Activated CD4-positive, alpha-beta T cell treated with anti-CD3 and anti-CD28 coated beads, Interleukin-2, Interleukin-6, amounts not matched to agents 100 ng/mL and 50 ng/mL, durations not matched to agents 16 hours and 8 hours (primary cell): Measurements from ENCODE around the gene ABR.

Experiments used
- DNase-seq: peaks from one replicate; pipeline ENCODE4 v3.0.0-alpha.2; 2020

The ABR gene

GRCh38 chr17:1043601-1044251, 136.1 kb downstream of the ABR start:
- no peak for DNase-seq

GRCh38 chr17:1042486-1042885, 137.3 kb downstream of the ABR start:
- no peak for DNase-seq

DNA sequence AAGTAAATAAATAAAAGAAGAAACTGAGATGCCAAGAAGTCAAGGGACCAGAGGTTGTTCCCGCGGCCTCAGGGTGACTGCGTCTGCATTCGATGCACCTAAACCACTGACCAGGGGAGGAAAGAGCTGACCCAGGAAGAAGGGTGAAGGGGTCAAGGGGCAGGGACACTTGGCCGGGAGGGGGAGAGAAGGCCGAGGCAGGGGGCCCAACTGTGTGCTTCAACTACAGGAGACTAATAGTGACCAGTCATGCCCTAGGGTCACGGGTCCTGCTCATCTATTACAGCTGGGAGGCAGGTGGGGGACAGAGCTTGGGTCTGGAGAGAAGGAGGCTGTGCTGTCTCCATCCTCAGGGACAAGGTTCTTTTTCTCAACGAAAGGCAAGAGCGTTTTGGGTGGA, 138.0 kb downstream of the ABR start:
- no peak for DNase-seq

GRCh38 chr17:1040216-1040600, 139.6 kb downstream of the ABR start:
- no peak for DNase-seq

- no peak for DNase-seq
Observed at GRCh38 chr17:1039511-1040215, 140.1 kb downstream of the ABR start.

DNA sequence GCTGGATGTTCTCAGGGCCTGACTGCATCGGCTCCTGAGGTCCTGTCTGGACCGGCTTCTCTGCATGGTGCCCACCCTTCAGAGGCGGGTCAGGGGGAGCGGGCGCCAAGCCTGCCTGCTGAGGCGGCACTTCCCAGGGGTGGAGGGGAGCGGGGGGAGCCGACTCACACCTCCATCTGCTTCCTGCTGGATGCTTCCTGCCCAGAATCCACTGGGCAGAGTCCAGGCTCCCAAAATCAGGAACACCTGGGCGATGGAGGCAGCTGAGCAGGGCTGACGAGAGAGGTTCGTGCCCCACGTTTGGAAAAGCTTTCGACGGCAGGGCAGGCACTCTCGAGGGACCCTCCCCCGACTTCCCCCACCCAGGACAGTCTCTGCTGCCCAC, 140.7 kb downstream of the ABR start:
- DNase-seq: no peak

GRCh38 chr17:1038459-1039122, 141.2 kb downstream of the ABR start:
- DNase-seq: no peak

- DNase-seq: no peak
Observed at GRCh38 chr17:1037238-1037879, 142.4 kb downstream of the ABR start.

- no peak for DNase-seq
Observed at GRCh38 chr17:1036845-1037237, 142.9 kb downstream of the ABR start.

DNA sequence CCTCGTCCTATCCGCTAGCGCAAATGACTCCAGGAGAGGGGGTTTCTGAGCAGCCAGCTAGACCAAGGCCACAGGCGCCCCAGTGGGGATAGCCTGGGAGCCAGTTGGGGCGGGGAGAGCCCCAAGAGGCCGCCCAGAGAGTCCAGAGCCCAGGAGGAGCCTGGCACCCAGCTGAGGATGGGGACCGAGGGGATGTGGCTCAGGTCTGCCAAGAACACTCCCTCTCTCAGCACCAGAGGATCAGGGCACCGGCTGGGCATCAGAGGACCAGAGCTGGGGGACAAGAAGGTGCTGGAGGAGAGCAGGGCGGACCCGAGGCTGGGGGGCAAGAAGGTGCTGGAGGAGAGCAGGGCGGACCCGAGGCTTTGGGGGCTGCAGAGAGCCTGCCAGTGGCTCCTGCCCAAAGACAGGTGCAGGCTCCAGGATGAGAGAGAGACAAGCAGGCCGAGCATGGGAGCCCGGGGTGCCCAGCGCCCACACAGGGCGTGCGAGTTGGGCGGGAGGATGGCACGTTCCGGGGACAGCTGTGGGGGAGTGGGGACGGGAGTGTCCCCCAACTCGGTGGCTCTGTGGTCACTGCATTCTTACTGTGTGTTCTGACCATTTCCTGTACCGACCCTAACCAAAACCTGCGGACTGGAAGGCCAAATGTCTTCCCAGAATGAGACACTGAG, 143.5 kb downstream of the ABR start:
- no peak for DNase-seq

- no peak for DNase-seq
Observed at GRCh38 chr17:1035546-1036170, 144.1 kb downstream of the ABR start.

DNA sequence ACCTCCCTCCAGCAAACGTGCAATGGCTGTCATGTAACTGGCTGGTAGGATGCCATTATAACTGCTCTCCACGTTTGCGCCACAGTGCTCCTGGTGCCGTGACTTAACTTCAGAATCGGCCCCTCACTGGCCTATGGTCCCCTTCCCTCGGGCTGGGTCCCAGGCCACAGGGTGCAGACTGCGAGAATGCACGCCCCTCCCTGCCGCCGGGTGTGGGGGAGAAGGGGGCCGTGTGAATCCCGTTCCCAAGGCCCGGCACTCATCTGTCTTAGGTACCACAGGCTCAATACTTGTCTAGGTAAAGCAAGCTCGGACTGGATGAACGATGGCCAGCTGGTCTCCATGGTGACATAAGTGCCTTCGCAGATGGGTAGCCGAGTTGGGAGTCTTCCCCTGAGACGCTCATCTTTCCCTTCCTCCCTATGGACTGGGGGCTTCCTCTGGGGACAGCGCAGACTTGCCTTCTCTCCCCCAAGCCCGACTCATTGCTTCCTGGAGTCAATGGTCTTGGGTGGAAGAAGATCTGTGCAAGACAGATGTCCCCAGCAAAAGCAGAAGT, 145.1 kb downstream of the ABR start:
- DNase-seq: no peak

GRCh38 chr17:1033503-1033902, 146.3 kb downstream of the ABR start:
- no peak for DNase-seq

- no peak for DNase-seq
Observed at GRCh38 chr17:1032391-1032790, 147.4 kb downstream of the ABR start.

DNA sequence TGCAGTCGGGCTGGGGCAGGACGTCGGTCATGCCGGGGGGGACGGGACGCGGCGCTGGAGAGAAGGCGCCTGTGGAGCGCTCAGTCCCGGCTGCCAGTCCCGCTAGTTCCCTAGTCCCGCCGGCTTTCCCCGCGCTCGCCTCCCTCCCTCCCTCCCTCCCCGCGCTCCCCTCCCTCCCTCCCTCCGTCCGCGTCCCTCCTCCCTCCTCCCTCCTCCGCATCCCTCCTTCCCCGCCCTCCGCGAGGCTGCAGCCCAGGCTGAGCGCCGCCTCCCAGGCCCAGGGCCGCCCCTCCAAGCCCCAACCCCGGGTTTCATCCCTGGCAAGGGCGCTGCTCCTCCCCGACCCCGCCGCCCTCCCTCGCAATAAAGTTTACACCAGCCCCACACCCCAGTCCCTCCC, 148.1 kb downstream of the ABR start:
- DNase-seq: no peak

- DNase-seq: no peak
Observed at GRCh38 chr17:1030684-1031532, 148.9 kb downstream of the ABR start.

DNA sequence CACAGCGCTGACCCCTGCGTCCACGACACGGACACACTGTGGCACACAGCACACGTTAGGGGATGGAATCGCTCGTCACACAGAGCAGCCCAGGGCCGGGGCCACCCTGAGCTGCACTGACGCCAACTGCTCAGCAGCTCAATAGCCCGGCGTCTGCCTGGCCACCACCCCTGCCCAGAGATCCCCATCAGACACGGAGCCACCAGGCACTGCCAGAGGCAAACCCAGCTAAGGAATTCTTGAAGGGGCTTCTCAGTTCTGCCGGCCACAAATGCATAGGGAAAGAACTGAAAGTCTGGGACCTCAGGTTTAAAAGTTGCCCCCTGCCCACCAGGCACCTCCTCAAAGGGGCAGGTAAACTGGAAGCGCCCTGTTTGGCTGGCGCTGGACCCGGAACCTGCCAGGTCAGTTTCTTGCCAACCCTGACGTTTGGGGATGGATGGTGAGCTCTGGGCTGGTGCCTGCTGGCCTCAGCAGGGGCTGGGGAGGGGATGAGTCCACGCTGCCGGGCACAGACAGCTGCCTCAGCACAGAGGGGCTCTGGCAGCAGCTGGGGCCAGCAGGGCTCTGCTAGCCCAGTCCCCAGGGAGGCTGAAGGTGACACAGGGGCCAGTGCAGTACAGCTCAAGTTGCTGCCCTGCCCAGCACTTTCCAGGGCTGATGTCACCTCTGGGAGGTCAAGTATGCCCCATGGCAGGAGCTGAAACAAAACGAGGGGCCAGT, 149.7 kb downstream of the ABR start:
- DNase-seq: no peak

DNA sequence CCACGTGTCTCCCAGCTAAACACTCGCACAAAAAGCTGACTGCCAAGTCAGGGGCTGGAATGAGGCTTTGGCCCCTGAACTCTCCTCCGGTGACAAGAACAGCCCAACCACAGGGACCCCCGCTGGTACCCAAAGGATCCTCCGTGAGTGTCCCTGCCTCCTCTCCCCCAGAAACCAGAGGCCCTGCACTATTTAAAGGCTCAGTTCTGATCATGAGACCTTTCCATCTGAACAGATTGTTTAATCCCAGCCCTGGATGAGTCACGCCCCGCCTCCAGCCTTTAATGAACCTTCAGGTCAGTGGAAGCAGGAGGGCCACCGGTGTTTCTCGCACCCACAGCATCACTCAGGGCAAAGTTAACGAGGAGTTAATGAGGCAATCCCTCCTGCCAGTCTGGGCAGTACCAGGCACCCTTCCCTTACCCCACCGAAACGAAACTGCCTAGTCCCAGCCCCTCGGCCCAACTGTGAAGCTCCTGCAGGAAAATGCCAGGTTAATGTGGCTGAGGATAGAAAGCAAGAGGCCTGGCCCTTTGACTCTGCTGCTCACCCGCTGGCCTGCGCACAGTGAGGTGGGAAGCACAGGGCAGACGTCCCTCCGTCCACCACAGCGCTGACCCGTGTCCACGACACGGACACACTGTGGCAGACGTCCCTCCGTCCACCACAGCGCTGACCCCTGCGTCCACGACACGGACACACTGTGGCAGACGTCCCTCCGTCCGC, 150.4 kb downstream of the ABR start:
- DNase-seq: no peak

DNA sequence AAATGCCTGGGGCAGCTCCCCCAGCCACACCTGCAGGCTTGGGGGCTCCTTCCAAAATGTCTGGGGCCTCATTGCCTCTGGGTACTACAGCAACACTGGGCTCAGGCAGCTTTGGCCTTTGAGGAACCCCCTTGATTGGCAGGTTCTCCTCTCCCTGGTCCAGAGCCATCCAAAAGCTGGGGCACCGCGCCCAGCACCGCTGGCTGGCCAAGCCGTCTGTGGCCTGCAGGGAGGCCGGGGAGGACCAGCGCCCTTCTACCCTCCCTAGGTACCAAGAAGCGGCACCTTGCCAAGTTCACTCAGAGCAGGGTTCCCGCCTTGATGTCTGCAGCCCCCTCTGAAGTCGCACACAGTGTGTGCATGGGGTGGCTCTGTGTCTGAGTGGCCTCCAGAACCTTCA, 152.7 kb downstream of the ABR start:
- DNase-seq: no peak

- no peak for DNase-seq
Observed at GRCh38 chr17:1026599-1026975, 153.2 kb downstream of the ABR start.
